ENCODE measurements around the gene UBN1. TPM values are rescaled to one million over a fixed set of nuclear protein-coding genes. Genes with fewer than 3 reads are reported as not detected.

UBN1 gene
- total and polyA plus RNA-seq, 10 of the 15 experiments (the other 5 are each of a cell fraction or from before 2014, with no cell fraction given): 2.1 to 32.5 (median 13.9) TPM

GRCh38 chr16:4884209-4884608, 36.9 kb downstream of the UBN1 start:
- H3K9ac ChIP-seq (ENCODE audit: control insufficient read depth, insufficient read depth, low read length): no peak overlapping the region
- TF ChIP-seq RELB (IDR thresholded peaks at IDR 0.05; ENCODE audit: low read depth) (no peak), BRCA1 (IDR thresholded peaks at IDR 0.05; ENCODE audit: low read depth, low read length) (no peak)
- no peak overlapping the region for H3K4me3 ChIP-seq
- BruUV-seq (replicated peaks): no TSS peak
- no peaks in the 10 kb centered on the region for H3K4me1 ChIP-seq (ENCODE audit: control insufficient read depth, insufficient read depth, low read length)
- no peaks in the 10 kb centered on the region for H3K9me3 ChIP-seq (replicated peaks; ENCODE audit: control insufficient read depth, insufficient read depth, low read length)
- no peak for FAIRE-seq
- H3K4me2 ChIP-seq (ENCODE audit: control insufficient read depth, insufficient read depth): no peak overlapping the region
- H3K79me2 ChIP-seq (ENCODE audit: control insufficient read depth, insufficient read depth, low read length): no peaks in the 10 kb centered on the region
- in situ Hi-C loops (cut with MboI) (no loop called here), intact Hi-C loops (cut with micrococcal nuclease; ENCODE audit: unreplicated experiment) (no loop called here)
- H3K36me3 ChIP-seq (ENCODE audit: control insufficient read depth in 2 of 2, insufficient read depth in 2 of 2, low read length in 1 of 2): peaks cover 4 to 16% of the 10 kb centered on the region in 2 experiments; a peak in 3 of 4 replicates
- H3K27ac ChIP-seq (ENCODE audit: control insufficient read depth, insufficient read depth): no peak overlapping the region
- POLR2A ChIA-PET: no interaction called here
- no peaks in the 10 kb centered on the region for H4K20me1 ChIP-seq (ENCODE audit: control insufficient read depth, insufficient read depth)
- no peak for ATAC-seq
- SMC1A ChIA-PET (ENCODE audit: uncharacterized antibody, unreplicated experiment): no interaction called here
- H2AFZ ChIP-seq (ENCODE audit: control insufficient read depth, low read depth, low read length): no peak overlapping the region
- CTCF ChIA-PET: no interaction called here
- H3K27me3 ChIP-seq (replicated peaks in 1 of 2; ENCODE audit: control insufficient read depth in 2 of 2, insufficient read depth in 2 of 2, low read length in 1 of 2): no peaks in the 10 kb centered on the region
- 94% methylated on average over 34 of the region's 34 CpGs for WGBS (ENCODE audit: insufficient coverage, insufficient replicate concordance, low lambda C conversion rate, missing lambda C conversion rate)
- no peak for DNase-seq (ENCODE audit: low read depth, low spot score)
- RAD21 ChIA-PET (ENCODE audit: unreplicated experiment): no interaction called here

- Histone ChIP-seq H3K4me1 (ENCODE audit: control insufficient read depth, insufficient read depth, low read length) (no peaks in the 10 kb centered on the region), H3K9me3 (replicated peaks; ENCODE audit: control insufficient read depth, insufficient read depth, low read length) (no peaks in the 10 kb centered on the region), H2AFZ (ENCODE audit: control insufficient read depth, low read depth, low read length) (no peak overlapping the region), H3K36me3 (ENCODE audit: control insufficient read depth in 2 of 2, insufficient read depth in 2 of 2, low read length in 1 of 2) (peaks cover 0 to 10% of the 10 kb centered on the region in 2 experiments; a peak in 3 of 4 replicates), H3K4me2 (ENCODE audit: control insufficient read depth, insufficient read depth) (no peak overlapping the region), H3K27me3 (replicated peaks in 1 of 2; ENCODE audit: control insufficient read depth in 2 of 2, insufficient read depth in 2 of 2, low read length in 1 of 2) (no peaks in the 10 kb centered on the region), H3K79me2 (ENCODE audit: control insufficient read depth, insufficient read depth, low read length) (no peaks in the 10 kb centered on the region), H4K20me1 (ENCODE audit: control insufficient read depth, insufficient read depth) (no peaks in the 10 kb centered on the region), H3K9ac (ENCODE audit: control insufficient read depth, insufficient read depth, low read length) (no peak overlapping the region), H3K4me3 (no peak overlapping the region), H3K27ac (ENCODE audit: control insufficient read depth, insufficient read depth) (no peak overlapping the region)
- DNase-seq (ENCODE audit: low read depth, low spot score) (no peak), ATAC-seq (no peak), FAIRE-seq (no peak)
- intact Hi-C loops (cut with micrococcal nuclease; ENCODE audit: unreplicated experiment) (no loop called here), in situ Hi-C loops (cut with MboI) (no loop called here)
- TF ChIP-seq BRCA1 (IDR thresholded peaks at IDR 0.05; ENCODE audit: low read depth, low read length) (no peak), POLR2A (IDR thresholded peaks at IDR 0.05; ENCODE audit: low read depth, low read length) (0 out of 2 replicates have a peak, but pooled peaks have one; percentile 15)
- SMC1A ChIA-PET (ENCODE audit: uncharacterized antibody, unreplicated experiment): no interaction called here
- WGBS (ENCODE audit: insufficient coverage, insufficient replicate concordance, low lambda C conversion rate, missing lambda C conversion rate): 96% methylated on average over 45 of the region's 45 CpGs
- CTCF ChIA-PET: no interaction called here
- BruUV-seq (replicated peaks): no TSS peak
- POLR2A ChIA-PET: no interaction called here
- RAD21 ChIA-PET (ENCODE audit: unreplicated experiment): no interaction called here
These were observed 37.9 kb downstream of the UBN1 start for GRCh38 chr16:4884972-4885874.
